ENCODE results near the gene RNASE13.

Gene RNASE13

DNA sequence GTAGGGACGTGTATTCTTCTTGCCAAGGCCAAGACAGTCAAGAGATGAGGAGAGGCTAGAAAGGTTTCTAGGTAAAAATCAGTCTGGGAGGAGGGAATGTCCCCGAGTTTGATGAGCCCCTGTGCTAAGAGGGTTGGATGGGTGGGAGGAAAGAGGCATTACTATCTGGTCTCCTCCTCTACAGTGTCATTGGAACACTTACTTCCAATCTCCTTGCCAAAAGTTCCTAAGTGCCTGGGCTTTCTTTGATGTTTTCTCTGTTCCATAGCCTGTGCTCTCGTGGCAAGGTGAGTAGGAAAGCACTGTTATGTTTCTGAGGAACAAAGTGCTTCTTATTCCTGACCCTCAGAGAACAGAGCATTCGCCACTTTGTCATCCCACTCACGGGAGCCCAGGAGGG lies at the start of gene RNASE13:
Gene RNASE13 (minus strand): TSS at position 101 of the 400 bp plus-strand sequence. CDS start 519 bp downstream, outside the sequence.
- no peak within 1 kb of the TSS for H3K27ac ChIP-seq
- TF ChIP-seq, protein P1, sequence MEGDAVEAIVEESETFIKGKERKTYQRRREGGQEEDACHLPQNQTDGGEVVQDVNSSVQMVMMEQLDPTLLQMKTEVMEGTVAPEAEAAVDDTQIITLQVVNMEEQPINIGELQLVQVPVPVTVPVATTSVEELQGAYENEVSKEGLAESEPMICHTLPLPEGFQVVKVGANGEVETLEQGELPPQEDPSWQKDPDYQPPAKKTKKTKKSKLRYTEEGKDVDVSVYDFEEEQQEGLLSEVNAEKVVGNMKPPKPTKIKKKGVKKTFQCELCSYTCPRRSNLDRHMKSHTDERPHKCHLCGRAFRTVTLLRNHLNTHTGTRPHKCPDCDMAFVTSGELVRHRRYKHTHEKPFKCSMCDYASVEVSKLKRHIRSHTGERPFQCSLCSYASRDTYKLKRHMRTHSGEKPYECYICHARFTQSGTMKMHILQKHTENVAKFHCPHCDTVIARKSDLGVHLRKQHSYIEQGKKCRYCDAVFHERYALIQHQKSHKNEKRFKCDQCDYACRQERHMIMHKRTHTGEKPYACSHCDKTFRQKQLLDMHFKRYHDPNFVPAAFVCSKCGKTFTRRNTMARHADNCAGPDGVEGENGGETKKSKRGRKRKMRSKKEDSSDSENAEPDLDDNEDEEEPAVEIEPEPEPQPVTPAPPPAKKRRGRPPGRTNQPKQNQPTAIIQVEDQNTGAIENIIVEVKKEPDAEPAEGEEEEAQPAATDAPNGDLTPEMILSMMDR (IDR thresholded peaks at IDR 0.05): no peak
- no peak for TF ChIP-seq ZFX (IDR thresholded peaks at IDR 0.05; ENCODE audit: borderline replicate concordance)

- no peak overlapping the region for H3K27ac ChIP-seq
These were observed 49.8 kb upstream of the RNASE13 start for GRCh38 chr14:21084396-21084795.

GRCh38 chr14:21083565-21084325 lies 49.1 kb upstream of the RNASE13 start:
- H3K27ac ChIP-seq: no peak overlapping the region
- TF ChIP-seq ZFX (IDR thresholded peaks at IDR 0.05; ENCODE audit: borderline replicate concordance): no peak
- TF ChIP-seq, protein P1 (IDR thresholded peaks at IDR 0.05): no peak

More at GRCh38 chr14:21084396-21084795, 49.8 kb upstream of the RNASE13 start:
- TF ChIP-seq, protein P1 (IDR thresholded peaks at IDR 0.05): no peak
- TF ChIP-seq ZFX (IDR thresholded peaks at IDR 0.05; ENCODE audit: borderline replicate concordance): no peak

GRCh38 chr14:21081521-21082142 lies 47.0 kb upstream of the RNASE13 start:
- TF ChIP-seq ZFX (IDR thresholded peaks at IDR 0.05; ENCODE audit: borderline replicate concordance): no peak
- TF ChIP-seq, protein P1 (IDR thresholded peaks at IDR 0.05): no peak

DNA sequence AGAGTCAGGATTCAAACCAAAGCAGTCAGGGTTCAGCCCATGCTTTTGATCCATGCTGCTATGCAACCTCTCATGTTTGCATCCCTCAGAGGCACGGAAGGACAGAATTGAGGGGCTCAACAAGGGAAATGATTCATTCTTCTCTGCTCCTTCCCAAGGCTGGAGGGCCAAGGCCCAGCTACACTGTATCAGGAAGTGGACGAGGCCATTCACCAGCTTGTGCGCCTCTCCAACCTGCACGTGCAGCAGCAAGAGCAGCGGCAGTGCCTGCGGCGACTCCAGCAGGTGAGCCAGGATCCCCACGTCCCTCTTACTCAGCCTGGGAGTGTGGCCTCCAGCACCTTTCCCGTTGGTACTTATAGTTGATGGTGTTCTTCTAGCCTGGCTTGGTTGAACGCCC lies 44.1 kb upstream of the RNASE13 start:
- no peak overlapping the region for H3K27ac ChIP-seq
- TF ChIP-seq, protein P1 (IDR thresholded peaks at IDR 0.05): no peak
- TF ChIP-seq ZFX (IDR thresholded peaks at IDR 0.05; ENCODE audit: borderline replicate concordance): no peak

More at GRCh38 chr14:21081521-21082142, 47.0 kb upstream of the RNASE13 start:
- H3K27ac ChIP-seq: no peak overlapping the region

DNA sequence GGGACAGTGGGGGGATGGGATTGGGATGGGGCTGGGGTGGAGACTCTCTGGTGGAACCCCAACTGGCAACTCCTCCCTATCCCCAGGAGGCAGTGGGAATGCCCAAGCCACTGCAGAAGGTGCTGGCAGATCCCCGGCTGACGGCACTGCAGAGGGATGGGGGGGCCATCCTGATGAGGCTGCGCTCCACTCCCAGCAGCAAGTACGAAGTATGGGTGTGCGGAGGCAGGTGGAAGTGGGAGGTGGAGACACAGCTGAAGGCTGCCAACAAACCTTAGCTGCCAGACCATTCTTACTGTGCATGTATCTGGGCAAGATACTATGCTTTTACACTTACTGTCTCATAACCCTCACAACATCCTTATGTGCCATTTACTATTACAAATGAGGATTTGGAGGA lies 43.7 kb upstream of the RNASE13 start:
- no peak overlapping the region for H3K27ac ChIP-seq
- TF ChIP-seq, protein P1 (IDR thresholded peaks at IDR 0.05): no peak
- TF ChIP-seq ZFX (IDR thresholded peaks at IDR 0.05; ENCODE audit: borderline replicate concordance): no peak

DNA sequence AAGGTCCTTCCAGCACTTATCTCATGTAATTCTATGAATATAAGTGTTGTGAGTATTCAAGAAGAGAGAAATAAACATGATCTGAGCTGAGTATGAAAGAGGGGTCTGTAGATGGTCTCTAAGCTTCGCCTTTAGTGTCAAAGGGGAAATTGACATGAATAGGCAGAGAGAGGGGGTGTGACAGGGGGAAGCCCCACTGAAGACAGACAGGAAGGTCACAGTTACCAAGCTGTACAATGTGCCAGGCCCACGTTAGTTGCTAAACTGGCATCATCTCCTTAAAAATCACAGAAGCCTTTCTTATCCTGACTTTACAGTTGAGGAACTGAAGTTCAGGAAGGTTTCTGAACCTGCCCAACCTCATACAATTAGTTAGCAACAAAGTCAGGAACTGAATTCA lies 43.1 kb upstream of the RNASE13 start:
- TF ChIP-seq, protein P1 (IDR thresholded peaks at IDR 0.05): no peak
- TF ChIP-seq ZFX (IDR thresholded peaks at IDR 0.05; ENCODE audit: borderline replicate concordance): no peak
- H3K27ac ChIP-seq: no peak overlapping the region

Data from 22Rv1 (cell line).